ENCODE measurements around the gene CADM3. TPM values are rescaled to one million over a fixed set of nuclear protein-coding genes. Genes with fewer than 3 reads are reported as not detected.

CADM3 gene
- polyA plus RNA-seq, 3 donors, result not detected

GRCh38 chr1:159211331-159212136, 40.1 kb downstream of the CADM3 start:
- peaks cover 9 to 27% (median 23%) of the 10 kb centered on the region in 3 donors for H3K27me3 Mint-ChIP-seq (ENCODE audit: low read depth in 3 of 3)
- no peaks in the 10 kb centered on the region for H3K9me3 ChIP-seq (replicated peaks in 1 of 2; ENCODE audit: control insufficient read depth in 1 of 2, insufficient read depth in 1 of 2, low read length in 2 of 2)
- H3K36me3 Mint-ChIP-seq, result no peaks in the 10 kb centered on the region
- H3K9me3 Mint-ChIP-seq, result peaks cover 0 to 4% (median 0%) of the 10 kb centered on the region in 7 donors
- DNase-seq, result peak in 2 of 3 donors; percentile 38 to 39
- intact Hi-C loops (cut with micrococcal nuclease), result loop anchor here (2.0 to 5.0 kb wide), 3 partner anchors 49 to 79 kb away; no protein-coding TSS in a partner anchor
- peaks cover 4% of the 10 kb centered on the region for H3K4me1 Mint-ChIP-seq
- H3K4me3 Mint-ChIP-seq, result no peak overlapping the region
- no peak overlapping the region for H2AFZ ChIP-seq (ENCODE audit: insufficient read depth, low read depth, low read length, poor library complexity, severe bottlenecking)
- peak; percentile 96 for TF ChIP-seq CTCF (IDR thresholded peaks at IDR 0.05)
- no peak overlapping the region for H3K9ac ChIP-seq (ENCODE audit: insufficient read depth, low read length, poor library complexity, severe bottlenecking)
- no peak overlapping the region for H3K27ac ChIP-seq (ENCODE audit: low read depth in 1 of 2, low read length in 2 of 2)
- peaks cover 0 to 19% of the 10 kb centered on the region in 2 donors for H3K27me3 ChIP-seq (ENCODE audit: control insufficient read depth in 2 of 2, insufficient read depth in 2 of 2, low read length in 2 of 2)
- no peak overlapping the region for H3K4me3 ChIP-seq (replicated peaks in 1 of 3; ENCODE audit: low read depth in 2 of 3, low read length in 3 of 3)
- H3K79me2 ChIP-seq (ENCODE audit: insufficient read depth, low read length), result no peaks in the 10 kb centered on the region
- no peak overlapping the region for H3K27ac Mint-ChIP-seq
- no peaks in the 10 kb centered on the region for H4K20me1 ChIP-seq (ENCODE audit: insufficient read depth, low read length)
- no peaks in the 10 kb centered on the region for H3K4me1 ChIP-seq (ENCODE audit: control insufficient read depth in 1 of 2, insufficient read depth in 2 of 2, low read length in 2 of 2)
- no peaks in the 10 kb centered on the region for H3K36me3 ChIP-seq (replicated peaks in 1 of 2; ENCODE audit: control insufficient read depth in 1 of 2, insufficient read depth in 2 of 2, low read length in 2 of 2)
- 62% methylated on average over 6 of the region's 11 CpGs for WGBS (ENCODE audit: insufficient coverage)
- H3K4me2 ChIP-seq (replicated peaks; ENCODE audit: extremely low read depth, low read length, poor library complexity, severe bottlenecking), result no peak overlapping the region

GRCh38 chr1:159212596-159212995, 41.2 kb downstream of the CADM3 start:
- H3K4me3 Mint-ChIP-seq, result no peak overlapping the region
- TF ChIP-seq CTCF (IDR thresholded peaks at IDR 0.05), result no peak
- H3K9ac ChIP-seq (ENCODE audit: insufficient read depth, low read length, poor library complexity, severe bottlenecking), result no peak overlapping the region
- no peaks in the 10 kb centered on the region for H3K79me2 ChIP-seq (ENCODE audit: insufficient read depth, low read length)
- no peak overlapping the region for H2AFZ ChIP-seq (ENCODE audit: insufficient read depth, low read depth, low read length, poor library complexity, severe bottlenecking)
- H3K27me3 Mint-ChIP-seq (ENCODE audit: low read depth in 3 of 3), result peaks cover 6 to 24% (median 19%) of the 10 kb centered on the region in 3 donors
- intact Hi-C loops (cut with micrococcal nuclease), result loop anchor here (5.0 kb wide), 2 partner anchors 50 to 80 kb away; no protein-coding TSS in a partner anchor
- peaks cover 0 to 4% (median 0%) of the 10 kb centered on the region in 7 donors for H3K9me3 Mint-ChIP-seq
- H3K4me1 Mint-ChIP-seq, result peaks cover 4% of the 10 kb centered on the region
- H3K4me1 ChIP-seq (ENCODE audit: control insufficient read depth in 1 of 2, insufficient read depth in 2 of 2, low read length in 2 of 2), result no peaks in the 10 kb centered on the region
- WGBS (ENCODE audit: insufficient coverage), result 89% methylated on average over 1 of the region's 4 CpGs
- H3K9me3 ChIP-seq (replicated peaks in 1 of 2; ENCODE audit: control insufficient read depth in 1 of 2, insufficient read depth in 1 of 2, low read length in 2 of 2), result no peaks in the 10 kb centered on the region
- DNase-seq, result no peak
- no peak overlapping the region for H3K4me2 ChIP-seq (replicated peaks; ENCODE audit: extremely low read depth, low read length, poor library complexity, severe bottlenecking)
- no peak overlapping the region for H3K4me3 ChIP-seq (replicated peaks in 1 of 3; ENCODE audit: low read depth in 2 of 3, low read length in 3 of 3)
- H4K20me1 ChIP-seq (ENCODE audit: insufficient read depth, low read length), result no peaks in the 10 kb centered on the region
- no peak overlapping the region for H3K27ac Mint-ChIP-seq
- H3K36me3 Mint-ChIP-seq, result no peaks in the 10 kb centered on the region
- no peaks in the 10 kb centered on the region for H3K36me3 ChIP-seq (replicated peaks in 1 of 2; ENCODE audit: control insufficient read depth in 1 of 2, insufficient read depth in 2 of 2, low read length in 2 of 2)
- H3K27me3 ChIP-seq (ENCODE audit: control insufficient read depth in 2 of 2, insufficient read depth in 2 of 2, low read length in 2 of 2), result peaks cover 0 to 15% of the 10 kb centered on the region in 2 donors
- no peak overlapping the region for H3K27ac ChIP-seq (ENCODE audit: low read depth in 1 of 2, low read length in 2 of 2)
